ENCODE results near the gene ITGA8.

ITGA8 gene

GRCh38 chr10:15747632-15748031 lies 27.9 kb upstream of the ITGA8 start:
- Histone ChIP-seq H2AFZ (ENCODE audit: low read length, unreplicated experiment) (no peak overlapping the region), H3K79me2 (ENCODE audit: control insufficient read depth, insufficient read depth, low read length, unreplicated experiment) (no peaks in the 10 kb centered on the region), H3K4me1 (ENCODE audit: control insufficient read depth, insufficient read depth, low read length, unreplicated experiment) (no peaks in the 10 kb centered on the region), H3K36me3 (ENCODE audit: insufficient read depth, low read length) (no peaks in the 10 kb centered on the region), H3K4me3 (ENCODE audit: low read depth, low read length) (no peak overlapping the region), H3K27me3 (ENCODE audit: insufficient read depth, low read length) (peaks cover 16% of the 10 kb centered on the region; the same call in 1 of the 2 replicates), H3K27ac (ENCODE audit: low read depth, low read length) (no peak overlapping the region)

DNA sequence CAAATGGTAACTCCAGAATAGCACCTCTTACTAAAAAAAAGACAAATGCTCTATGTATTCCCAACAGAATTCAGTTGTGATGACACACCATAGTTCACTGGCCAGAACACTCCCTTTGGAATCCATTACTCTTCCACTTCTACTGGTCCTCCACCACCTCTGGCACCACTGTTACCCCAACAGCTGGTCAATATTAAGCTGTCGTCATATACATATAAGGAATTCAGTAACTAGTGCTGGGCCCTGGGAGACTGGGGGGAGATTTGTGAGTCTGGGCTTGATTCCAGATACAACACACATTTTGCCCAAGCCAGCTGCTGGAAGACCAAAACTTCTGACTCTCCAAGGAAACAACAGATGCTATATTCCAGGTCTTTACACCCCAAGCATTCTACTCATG lies 26.0 kb upstream of the ITGA8 start:
- H3K4me1 ChIP-seq (ENCODE audit: control insufficient read depth, insufficient read depth, low read length, unreplicated experiment): no peaks in the 10 kb centered on the region
- no peak overlapping the region for H3K27ac ChIP-seq (ENCODE audit: low read depth, low read length)
- H2AFZ ChIP-seq (ENCODE audit: low read length, unreplicated experiment): no peak overlapping the region
- no peaks in the 10 kb centered on the region for H3K36me3 ChIP-seq (ENCODE audit: insufficient read depth, low read length)
- peaks cover 16% of the 10 kb centered on the region; the same call in 1 of the 2 replicates for H3K27me3 ChIP-seq (ENCODE audit: insufficient read depth, low read length)
- H3K4me3 ChIP-seq (ENCODE audit: low read depth, low read length): no peak overlapping the region
- H3K79me2 ChIP-seq (ENCODE audit: control insufficient read depth, insufficient read depth, low read length, unreplicated experiment): no peaks in the 10 kb centered on the region

DNA sequence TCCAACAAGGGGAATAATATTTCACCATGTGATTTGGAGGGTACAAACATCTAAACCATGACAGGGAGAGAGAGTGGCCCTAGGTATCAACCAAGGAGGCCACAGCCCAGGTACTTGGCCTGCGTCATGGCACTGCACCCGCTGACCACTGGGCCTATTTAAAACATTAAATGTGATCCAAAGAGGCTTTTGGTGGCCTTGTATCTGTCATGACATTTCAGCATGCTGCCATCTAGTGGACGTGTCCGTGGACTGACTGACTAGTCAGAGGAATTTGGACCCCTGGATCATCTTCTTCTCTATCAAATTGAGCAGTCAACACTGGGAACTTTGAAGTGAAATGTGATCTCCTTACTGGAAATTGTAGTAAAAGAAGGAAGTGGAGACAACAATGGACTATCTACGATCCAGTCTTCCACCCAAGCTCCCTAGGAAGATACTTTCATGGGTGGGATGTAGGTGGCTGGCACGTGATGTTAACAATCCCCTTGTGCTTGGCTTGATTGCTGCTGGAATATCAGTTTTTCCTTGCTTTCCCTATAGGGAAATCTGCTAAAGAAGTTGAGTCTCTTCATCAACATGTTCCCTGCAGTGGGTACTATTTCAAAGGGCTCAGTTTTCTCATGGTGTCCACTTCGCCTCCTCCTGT lies 24.6 kb upstream of the ITGA8 start:
- Histone ChIP-seq H3K27ac (ENCODE audit: low read depth, low read length) (no peak overlapping the region), H3K4me3 (ENCODE audit: low read depth, low read length) (no peak overlapping the region), H3K4me1 (ENCODE audit: control insufficient read depth, insufficient read depth, low read length, unreplicated experiment) (no peaks in the 10 kb centered on the region), H3K27me3 (ENCODE audit: insufficient read depth, low read length) (peaks cover 10% of the 10 kb centered on the region; the same call in 1 of the 2 replicates), H3K36me3 (ENCODE audit: insufficient read depth, low read length) (no peaks in the 10 kb centered on the region), H2AFZ (ENCODE audit: low read length, unreplicated experiment) (no peak overlapping the region), H3K79me2 (ENCODE audit: control insufficient read depth, insufficient read depth, low read length, unreplicated experiment) (no peaks in the 10 kb centered on the region)

DNA sequence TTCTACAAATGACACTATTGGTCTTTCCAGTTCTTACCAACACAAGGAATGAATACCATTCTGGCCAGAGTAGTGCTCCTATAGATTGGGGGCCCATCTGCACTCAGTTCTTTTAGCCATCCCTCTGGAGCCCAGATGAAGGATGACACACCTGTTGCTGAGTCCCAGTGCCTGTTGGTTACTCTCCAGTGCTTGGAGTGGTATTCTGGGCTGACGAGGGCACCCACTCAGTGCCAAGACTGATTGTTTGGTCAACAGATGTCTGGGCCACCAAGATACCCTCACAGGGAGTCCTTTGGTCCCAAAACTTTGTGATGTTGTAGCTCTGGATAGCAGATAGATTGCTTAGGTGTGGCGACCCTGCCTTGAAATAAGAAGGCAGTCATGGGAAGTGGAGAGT lies 23.7 kb upstream of the ITGA8 start:
- no peak overlapping the region for H2AFZ ChIP-seq (ENCODE audit: low read length, unreplicated experiment)
- H3K79me2 ChIP-seq (ENCODE audit: control insufficient read depth, insufficient read depth, low read length, unreplicated experiment): no peaks in the 10 kb centered on the region
- H3K27ac ChIP-seq (ENCODE audit: low read depth, low read length): no peak overlapping the region
- no peaks in the 10 kb centered on the region for H3K4me1 ChIP-seq (ENCODE audit: control insufficient read depth, insufficient read depth, low read length, unreplicated experiment)
- H3K36me3 ChIP-seq (ENCODE audit: insufficient read depth, low read length): no peaks in the 10 kb centered on the region
- H3K27me3 ChIP-seq (ENCODE audit: insufficient read depth, low read length): peaks cover 5% of the 10 kb centered on the region; the same call in 1 of the 2 replicates
- H3K4me3 ChIP-seq (ENCODE audit: low read depth, low read length): no peak overlapping the region

DNA sequence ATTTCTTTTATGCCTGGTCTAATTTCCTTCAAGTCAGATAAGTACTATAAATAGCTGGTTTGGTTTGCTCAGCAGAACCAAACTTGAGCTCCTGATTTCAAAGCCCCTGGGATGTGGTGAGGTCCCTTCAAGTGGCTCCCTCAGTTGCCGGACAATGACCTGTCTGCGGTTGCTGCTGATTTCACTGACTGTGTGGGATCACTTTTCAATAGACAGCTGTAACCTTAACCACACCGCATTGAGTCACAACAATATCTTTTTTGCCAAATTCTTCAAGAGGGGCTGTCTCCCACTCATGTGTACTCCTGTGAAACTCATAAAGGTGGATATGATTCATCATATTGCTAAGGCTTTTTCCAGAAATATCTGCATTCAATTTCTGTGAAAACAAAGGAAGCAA lies 23.1 kb upstream of the ITGA8 start:
- Histone ChIP-seq H2AFZ (ENCODE audit: low read length, unreplicated experiment) (no peak overlapping the region), H3K27me3 (ENCODE audit: insufficient read depth, low read length) (peaks cover under 1% of the 10 kb centered on the region; the same call in 1 of the 2 replicates), H3K27ac (ENCODE audit: low read depth, low read length) (no peak overlapping the region), H3K4me1 (ENCODE audit: control insufficient read depth, insufficient read depth, low read length, unreplicated experiment) (peaks cover 3% of the 10 kb centered on the region), H3K36me3 (ENCODE audit: insufficient read depth, low read length) (no peaks in the 10 kb centered on the region), H3K4me3 (ENCODE audit: low read depth, low read length) (no peak overlapping the region), H3K79me2 (ENCODE audit: control insufficient read depth, insufficient read depth, low read length, unreplicated experiment) (no peaks in the 10 kb centered on the region)

DNA sequence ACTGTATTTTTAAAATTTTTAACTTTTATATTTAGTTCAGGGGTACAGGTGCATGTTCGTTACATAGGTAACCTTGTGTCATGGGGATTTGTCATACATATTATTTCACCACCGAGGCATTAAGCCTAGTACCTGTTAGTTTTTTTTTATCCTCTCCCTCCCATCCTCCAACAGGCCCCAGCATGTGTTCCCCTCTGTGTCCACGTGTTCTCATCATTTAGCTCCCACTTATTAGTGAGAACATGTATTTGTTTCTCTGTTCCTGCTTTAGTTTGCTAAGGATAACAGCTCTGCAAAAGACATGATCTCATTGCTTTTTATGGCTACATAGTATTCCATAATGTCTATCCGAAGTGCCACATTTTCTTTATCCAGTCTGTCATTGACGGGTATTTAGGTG lies 22.4 kb upstream of the ITGA8 start:
- H3K4me3 ChIP-seq (ENCODE audit: low read depth, low read length): no peak overlapping the region

DNA sequence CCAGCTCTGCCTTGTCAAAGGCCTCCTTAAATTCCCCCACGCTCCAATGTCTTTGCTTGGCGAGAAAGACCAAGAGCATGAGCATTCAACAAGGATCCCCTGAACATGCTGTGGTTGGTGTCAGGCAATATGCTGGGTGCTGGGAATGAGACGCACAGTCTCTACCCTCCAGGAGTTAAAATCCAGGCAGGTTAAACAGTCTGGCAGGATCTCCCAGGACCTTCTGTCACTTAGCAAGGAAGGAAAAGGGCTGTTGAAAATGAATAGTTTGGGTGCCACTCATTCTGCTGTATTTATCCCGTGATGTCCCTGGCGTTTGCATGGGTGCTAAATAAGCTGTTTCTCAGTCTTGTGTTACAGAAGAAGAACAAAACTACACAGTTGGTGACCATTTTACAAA lies 21.9 kb upstream of the ITGA8 start:
- H3K27ac ChIP-seq (ENCODE audit: low read depth, low read length): no peak overlapping the region
- H3K4me1 ChIP-seq (ENCODE audit: control insufficient read depth, insufficient read depth, low read length, unreplicated experiment): peaks cover 3% of the 10 kb centered on the region
- no peak overlapping the region for H3K4me3 ChIP-seq (ENCODE audit: low read depth, low read length)
- no peaks in the 10 kb centered on the region for H3K27me3 ChIP-seq (ENCODE audit: insufficient read depth, low read length)
- no peak overlapping the region for H2AFZ ChIP-seq (ENCODE audit: low read length, unreplicated experiment)
- H3K36me3 ChIP-seq (ENCODE audit: insufficient read depth, low read length): no peaks in the 10 kb centered on the region
- H3K79me2 ChIP-seq (ENCODE audit: control insufficient read depth, insufficient read depth, low read length, unreplicated experiment): no peaks in the 10 kb centered on the region

More for the DNA sequence above, 22.4 kb upstream of the ITGA8 start:
- Histone ChIP-seq H3K36me3 (ENCODE audit: insufficient read depth, low read length) (no peaks in the 10 kb centered on the region), H3K4me1 (ENCODE audit: control insufficient read depth, insufficient read depth, low read length, unreplicated experiment) (peaks cover 3% of the 10 kb centered on the region), H3K27me3 (ENCODE audit: insufficient read depth, low read length) (no peaks in the 10 kb centered on the region), H2AFZ (ENCODE audit: low read length, unreplicated experiment) (no peak overlapping the region), H3K27ac (ENCODE audit: low read depth, low read length) (no peak overlapping the region), H3K79me2 (ENCODE audit: control insufficient read depth, insufficient read depth, low read length, unreplicated experiment) (no peaks in the 10 kb centered on the region)

GRCh38 chr10:15740261-15740660 lies 20.5 kb upstream of the ITGA8 start:
- Histone ChIP-seq H3K27me3 (ENCODE audit: insufficient read depth, low read length) (no peaks in the 10 kb centered on the region), H3K36me3 (ENCODE audit: insufficient read depth, low read length) (no peaks in the 10 kb centered on the region), H3K4me1 (ENCODE audit: control insufficient read depth, insufficient read depth, low read length, unreplicated experiment) (peaks cover 3% of the 10 kb centered on the region), H2AFZ (ENCODE audit: low read length, unreplicated experiment) (no peak overlapping the region), H3K27ac (ENCODE audit: low read depth, low read length) (no peak overlapping the region), H3K79me2 (ENCODE audit: control insufficient read depth, insufficient read depth, low read length, unreplicated experiment) (no peaks in the 10 kb centered on the region), H3K4me3 (ENCODE audit: low read depth, low read length) (no peak overlapping the region)

- H2AFZ ChIP-seq (ENCODE audit: low read length, unreplicated experiment): no peak overlapping the region
- H3K4me1 ChIP-seq (ENCODE audit: control insufficient read depth, insufficient read depth, low read length, unreplicated experiment): peaks cover 3% of the 10 kb centered on the region
- H3K79me2 ChIP-seq (ENCODE audit: control insufficient read depth, insufficient read depth, low read length, unreplicated experiment): no peaks in the 10 kb centered on the region
- no peaks in the 10 kb centered on the region for H3K36me3 ChIP-seq (ENCODE audit: insufficient read depth, low read length)
- H3K27ac ChIP-seq (ENCODE audit: low read depth, low read length): no peak overlapping the region
- H3K27me3 ChIP-seq (ENCODE audit: insufficient read depth, low read length): no peaks in the 10 kb centered on the region
- H3K4me3 ChIP-seq (ENCODE audit: low read depth, low read length): no peak overlapping the region
Measured at GRCh38 chr10:15739254-15739970, 19.7 kb upstream of the ITGA8 start.

DNA sequence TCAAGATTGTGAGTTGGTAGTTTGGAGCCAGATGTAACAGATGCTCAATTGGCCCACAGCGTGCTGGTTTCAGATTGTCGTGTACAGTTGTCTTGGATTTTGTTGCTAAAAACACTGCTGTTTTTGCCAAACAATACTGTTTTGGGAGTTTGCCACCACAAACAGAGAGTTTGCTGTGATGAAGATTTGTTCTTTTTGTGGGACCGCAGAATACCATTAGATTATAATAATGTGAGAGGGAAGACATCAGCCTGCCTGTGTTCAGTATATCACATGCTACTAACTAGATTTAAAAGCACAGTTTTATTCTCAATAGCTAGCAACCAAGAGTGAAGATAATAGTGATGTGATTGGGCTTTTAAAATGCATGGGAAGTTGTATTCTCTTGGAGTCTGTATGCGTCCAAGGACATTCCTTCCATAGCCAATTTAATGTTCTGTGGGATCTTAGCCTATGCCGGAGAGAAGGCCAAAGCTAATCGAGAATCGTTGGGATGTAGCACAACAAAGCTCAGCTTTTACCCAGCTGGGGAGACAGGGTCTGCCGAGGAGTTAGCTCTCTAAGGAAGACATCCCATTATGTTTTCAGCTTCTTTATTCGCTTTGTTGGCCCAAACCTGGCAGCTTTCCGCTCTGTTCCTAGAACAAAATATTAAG lies 18.7 kb upstream of the ITGA8 start:
- Histone ChIP-seq H3K4me3 (ENCODE audit: low read depth, low read length) (no peak overlapping the region), H3K36me3 (ENCODE audit: insufficient read depth, low read length) (no peaks in the 10 kb centered on the region), H3K27ac (ENCODE audit: low read depth, low read length) (no peak overlapping the region), H3K4me1 (ENCODE audit: control insufficient read depth, insufficient read depth, low read length, unreplicated experiment) (peaks cover 3% of the 10 kb centered on the region), H3K27me3 (ENCODE audit: insufficient read depth, low read length) (no peaks in the 10 kb centered on the region), H2AFZ (ENCODE audit: low read length, unreplicated experiment) (no peak overlapping the region), H3K79me2 (ENCODE audit: control insufficient read depth, insufficient read depth, low read length, unreplicated experiment) (no peaks in the 10 kb centered on the region)

All from ACC112 (cell line).